ENCODE data around the gene MEI4.
"Not testable (repeated sequence)": the region's sequence is repeated elsewhere in the genome, so short reads cannot be mapped to it uniquely, and the experiment has no call there.

Gene MEI4

DNA sequence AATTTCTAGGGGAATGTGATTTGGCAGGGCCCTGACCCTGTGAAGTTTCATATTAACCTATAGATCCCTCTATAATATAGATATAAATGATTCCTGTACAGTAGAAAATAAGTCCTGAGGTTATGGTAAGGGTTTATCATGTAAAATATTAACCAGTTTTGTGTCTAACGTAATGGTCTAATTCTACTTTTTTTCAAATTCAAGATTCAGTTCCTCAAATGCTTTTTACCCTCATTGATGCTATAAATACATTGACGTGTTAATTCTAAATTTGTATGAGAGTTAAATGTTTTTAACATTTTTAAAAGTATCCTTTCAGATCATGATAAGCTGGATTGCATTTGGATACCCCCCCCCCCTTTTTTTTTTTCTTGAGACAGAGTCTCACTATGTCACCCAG is 169.4 kb downstream of the MEI4 start:
- TF ChIP-seq, protein P1, sequence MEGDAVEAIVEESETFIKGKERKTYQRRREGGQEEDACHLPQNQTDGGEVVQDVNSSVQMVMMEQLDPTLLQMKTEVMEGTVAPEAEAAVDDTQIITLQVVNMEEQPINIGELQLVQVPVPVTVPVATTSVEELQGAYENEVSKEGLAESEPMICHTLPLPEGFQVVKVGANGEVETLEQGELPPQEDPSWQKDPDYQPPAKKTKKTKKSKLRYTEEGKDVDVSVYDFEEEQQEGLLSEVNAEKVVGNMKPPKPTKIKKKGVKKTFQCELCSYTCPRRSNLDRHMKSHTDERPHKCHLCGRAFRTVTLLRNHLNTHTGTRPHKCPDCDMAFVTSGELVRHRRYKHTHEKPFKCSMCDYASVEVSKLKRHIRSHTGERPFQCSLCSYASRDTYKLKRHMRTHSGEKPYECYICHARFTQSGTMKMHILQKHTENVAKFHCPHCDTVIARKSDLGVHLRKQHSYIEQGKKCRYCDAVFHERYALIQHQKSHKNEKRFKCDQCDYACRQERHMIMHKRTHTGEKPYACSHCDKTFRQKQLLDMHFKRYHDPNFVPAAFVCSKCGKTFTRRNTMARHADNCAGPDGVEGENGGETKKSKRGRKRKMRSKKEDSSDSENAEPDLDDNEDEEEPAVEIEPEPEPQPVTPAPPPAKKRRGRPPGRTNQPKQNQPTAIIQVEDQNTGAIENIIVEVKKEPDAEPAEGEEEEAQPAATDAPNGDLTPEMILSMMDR (conservative IDR thresholded peaks at IDR 0.05): no peak
- TF ChIP-seq ZFX (IDR thresholded peaks at IDR 0.05): no peak
- H3K27ac ChIP-seq: no peak overlapping the region

DNA sequence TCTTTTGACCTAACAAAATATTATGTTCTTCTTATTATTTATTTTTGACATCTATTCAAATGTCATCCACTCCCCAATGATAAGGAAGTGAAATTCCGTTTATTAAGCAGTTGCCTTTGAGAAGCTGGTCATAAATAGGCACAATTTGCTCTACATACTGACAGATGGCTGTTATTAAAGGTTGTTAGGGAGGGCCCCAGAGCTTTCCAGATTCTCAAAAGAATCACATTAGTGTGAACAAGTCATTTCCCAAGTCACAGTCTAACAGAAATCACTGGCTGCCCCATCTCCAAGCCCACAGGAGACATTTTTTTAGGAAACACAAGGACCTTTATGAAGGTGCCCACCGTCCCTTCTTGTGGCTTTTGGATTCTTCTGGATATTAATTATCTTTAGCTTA is 172.4 kb downstream of the MEI4 start:
- no peak overlapping the region for H3K27ac ChIP-seq
- TF ChIP-seq, protein P1 (conservative IDR thresholded peaks at IDR 0.05): no peak
- TF ChIP-seq ZFX (IDR thresholded peaks at IDR 0.05): no peak

DNA sequence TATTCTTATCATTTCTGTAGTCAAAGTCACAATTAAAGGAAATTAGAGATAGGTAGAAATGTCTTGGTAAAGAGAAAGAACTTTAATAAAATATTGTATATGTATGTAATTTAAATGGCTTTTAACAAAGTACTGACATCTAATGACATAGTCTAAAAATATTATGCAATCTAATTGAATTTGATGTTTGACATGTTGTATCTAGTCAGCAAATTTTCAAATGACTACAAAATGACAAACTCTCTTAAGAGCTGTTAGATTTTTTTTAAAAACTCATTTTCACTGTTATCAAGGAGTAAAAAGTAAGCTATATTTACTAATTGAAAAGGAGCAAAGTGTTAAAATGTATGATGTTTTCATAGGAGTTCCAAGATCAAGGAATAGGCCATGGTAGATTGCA is 176.9 kb downstream of the MEI4 start:
- TF ChIP-seq, protein P1 (conservative IDR thresholded peaks at IDR 0.05): no peak
- no peak for TF ChIP-seq ZFX (IDR thresholded peaks at IDR 0.05)
- no peak overlapping the region for H3K27ac ChIP-seq

DNA sequence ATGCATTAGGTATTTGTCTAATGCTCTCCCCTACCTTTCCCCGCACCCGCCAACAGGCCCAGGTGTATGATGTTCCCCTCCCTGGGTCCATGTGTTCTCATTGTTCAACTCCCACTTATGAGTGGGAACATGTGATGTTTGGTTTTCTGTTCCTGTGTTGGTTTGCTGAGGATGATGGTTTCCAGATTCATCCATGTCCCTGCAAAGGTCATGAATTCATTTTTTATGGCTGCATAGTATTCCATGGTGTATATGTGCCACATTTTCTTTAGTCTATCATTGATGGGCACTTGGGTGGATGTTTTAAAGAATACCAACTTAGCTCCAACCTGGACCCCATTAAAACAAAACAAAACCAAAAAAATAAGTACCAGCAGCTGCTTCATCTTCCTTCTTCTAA is 180.9 kb downstream of the MEI4 start:
- not testable (repeated sequence) for H3K27ac ChIP-seq

DNA sequence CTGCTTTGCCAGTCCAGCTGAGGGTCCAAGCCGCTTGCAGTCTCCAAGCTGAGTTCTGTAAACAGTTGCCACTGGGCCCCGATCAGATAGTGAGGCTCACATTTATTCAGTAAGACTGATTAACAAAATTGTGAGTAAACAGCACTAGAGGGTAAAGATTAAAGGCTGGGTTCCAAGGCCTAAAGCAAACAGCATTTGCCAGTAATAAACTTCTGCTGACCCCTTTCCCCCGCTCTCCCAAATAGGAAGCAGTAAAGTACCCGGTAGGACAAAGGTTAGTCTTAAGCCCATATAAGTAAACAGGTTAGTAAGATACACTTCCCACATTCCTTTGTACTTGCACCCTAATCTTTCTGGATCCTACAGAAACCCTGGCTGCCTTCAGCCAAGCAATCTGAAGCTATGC is 181.8 kb downstream of the MEI4 start:
- no peak overlapping the region for H3K27ac ChIP-seq
- no peak for TF ChIP-seq ZFX (IDR thresholded peaks at IDR 0.05)
- TF ChIP-seq, protein P1 (conservative IDR thresholded peaks at IDR 0.05): no peak

DNA sequence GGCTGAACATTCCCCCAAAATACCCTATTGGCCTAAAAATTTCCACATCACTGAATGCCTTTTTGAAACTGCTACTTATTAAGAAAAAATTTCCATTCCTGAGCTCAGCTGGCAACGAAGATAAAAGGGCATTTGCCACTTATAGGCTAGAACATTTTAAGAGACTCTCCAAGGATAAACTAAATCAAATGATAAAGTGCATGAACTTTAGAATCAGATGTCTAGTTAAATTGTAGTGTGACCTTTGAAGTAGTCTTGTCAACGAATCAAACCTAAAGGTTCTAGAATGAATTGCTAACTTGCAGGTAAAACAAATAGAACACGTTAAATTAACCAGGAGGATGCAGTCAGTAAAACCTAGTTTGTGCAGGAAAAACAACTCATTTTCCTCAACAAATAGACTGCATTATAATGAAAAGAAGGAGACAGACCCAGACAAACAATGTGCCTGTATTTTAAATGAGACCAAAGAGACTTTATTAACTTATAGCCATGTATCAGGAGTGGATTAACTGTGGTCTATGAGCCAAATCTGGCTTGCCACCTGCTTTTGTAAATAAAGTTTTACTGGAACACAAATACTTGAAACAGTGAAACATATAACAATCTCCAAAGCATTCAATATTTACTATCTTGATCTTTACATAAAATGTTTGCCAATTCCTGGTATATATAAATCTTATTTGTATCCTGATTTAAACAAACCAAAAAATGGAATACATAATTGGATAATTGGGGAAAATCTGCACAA is 184.4 kb downstream of the MEI4 start:
- no peak for TF ChIP-seq ZFX (IDR thresholded peaks at IDR 0.05)
- TF ChIP-seq, protein P1 (conservative IDR thresholded peaks at IDR 0.05): no peak
- no peak overlapping the region for H3K27ac ChIP-seq

DNA sequence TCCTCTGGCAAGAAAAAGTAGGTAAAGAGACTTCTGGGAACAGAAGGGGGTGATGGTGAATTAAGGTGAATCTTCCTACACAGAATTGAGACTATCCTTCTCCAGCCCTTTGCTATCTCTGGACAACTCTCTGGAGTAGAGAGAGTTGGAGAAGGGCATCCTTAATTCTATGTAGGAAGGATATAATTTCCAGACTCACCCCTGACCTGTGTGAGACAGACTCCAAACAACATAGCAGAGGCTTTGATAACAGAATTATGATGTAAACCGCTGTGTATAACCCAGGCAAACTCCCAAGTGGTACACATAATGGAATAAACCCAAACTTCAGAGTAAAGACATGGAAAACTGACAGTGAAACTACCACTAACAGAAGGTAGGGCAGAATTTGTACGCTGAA is 186.5 kb downstream of the MEI4 start:
- H3K27ac ChIP-seq: no peak overlapping the region
- TF ChIP-seq, protein P1 (conservative IDR thresholded peaks at IDR 0.05): no peak
- no peak for TF ChIP-seq ZFX (IDR thresholded peaks at IDR 0.05)

DNA sequence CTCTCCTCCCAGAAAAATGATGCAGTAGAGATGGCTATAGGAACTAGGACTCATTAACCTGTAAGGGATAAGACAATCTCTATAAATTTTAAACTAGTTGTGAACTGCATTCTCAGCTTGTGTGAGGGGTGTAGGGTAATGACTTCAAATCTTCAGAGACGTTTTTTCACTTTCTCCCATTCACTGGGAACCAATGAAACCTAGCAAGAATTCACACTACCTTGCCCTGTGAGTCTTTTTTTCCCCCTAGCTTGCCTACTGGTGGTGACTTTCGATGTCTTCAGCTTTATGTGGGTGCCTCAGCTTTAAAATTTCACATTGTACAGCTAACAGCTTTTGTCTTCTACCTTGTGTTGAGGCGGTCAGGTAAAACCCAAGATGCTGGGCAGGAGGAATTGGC is 192.0 kb downstream of the MEI4 start:
- H3K27ac ChIP-seq: no peak overlapping the region
- TF ChIP-seq, protein P1 (conservative IDR thresholded peaks at IDR 0.05): no peak
- no peak for TF ChIP-seq ZFX (IDR thresholded peaks at IDR 0.05)

All from C4-2B (cell line).